ENCODE data around the gene NEK6.

NEK6 gene

GRCh38 chr9:124321416-124321815, 63.7 kb downstream of the NEK6 start:
- TF ChIP-seq CREB1 (IDR thresholded peaks at IDR 0.05; ENCODE audit: low read depth) (no peak), TCF12 (IDR thresholded peaks at IDR 0.05; ENCODE audit: low read depth) (no peak), EP300 (IDR thresholded peaks at IDR 0.05; ENCODE audit: borderline replicate concordance) (no peak), TEAD4 (IDR thresholded peaks at IDR 0.05) (no peak), ZBTB7A (IDR thresholded peaks at IDR 0.05; ENCODE audit: low read depth) (no peak), FOXM1 (IDR thresholded peaks at IDR 0.05; ENCODE audit: borderline replicate concordance, low read depth) (no peak), USF1 (IDR thresholded peaks at IDR 0.05) (no peak), EGR1 (IDR thresholded peaks at IDR 0.05) (no peak), MAX (IDR thresholded peaks at IDR 0.05) (no peak), YY1 (IDR thresholded peaks at IDR 0.05; ENCODE audit: low read depth) (no peak), NFIC (IDR thresholded peaks at IDR 0.05) (no peak)

GRCh38 chr9:124321935-124322334, 64.2 kb downstream of the NEK6 start:
- TF ChIP-seq USF1 (IDR thresholded peaks at IDR 0.05) (no peak), YY1 (IDR thresholded peaks at IDR 0.05; ENCODE audit: low read depth) (no peak), NFIC (IDR thresholded peaks at IDR 0.05) (no peak), CREB1 (IDR thresholded peaks at IDR 0.05; ENCODE audit: low read depth) (no peak), TEAD4 (IDR thresholded peaks at IDR 0.05) (no peak), TCF12 (IDR thresholded peaks at IDR 0.05; ENCODE audit: low read depth) (no peak), FOXM1 (IDR thresholded peaks at IDR 0.05; ENCODE audit: borderline replicate concordance, low read depth) (no peak), ZBTB7A (IDR thresholded peaks at IDR 0.05; ENCODE audit: low read depth) (no peak), EP300 (IDR thresholded peaks at IDR 0.05; ENCODE audit: borderline replicate concordance) (no peak), MAX (IDR thresholded peaks at IDR 0.05) (no peak), TAF1 (IDR thresholded peaks at IDR 0.05; ENCODE audit: low read depth) (no peak), EGR1 (IDR thresholded peaks at IDR 0.05) (no peak), RAD21 (IDR thresholded peaks at IDR 0.05; ENCODE audit: low read depth) (no peak), CEBPB (IDR thresholded peaks at IDR 0.05) (no peak)
- TF ChIP-seq, protein P1, sequence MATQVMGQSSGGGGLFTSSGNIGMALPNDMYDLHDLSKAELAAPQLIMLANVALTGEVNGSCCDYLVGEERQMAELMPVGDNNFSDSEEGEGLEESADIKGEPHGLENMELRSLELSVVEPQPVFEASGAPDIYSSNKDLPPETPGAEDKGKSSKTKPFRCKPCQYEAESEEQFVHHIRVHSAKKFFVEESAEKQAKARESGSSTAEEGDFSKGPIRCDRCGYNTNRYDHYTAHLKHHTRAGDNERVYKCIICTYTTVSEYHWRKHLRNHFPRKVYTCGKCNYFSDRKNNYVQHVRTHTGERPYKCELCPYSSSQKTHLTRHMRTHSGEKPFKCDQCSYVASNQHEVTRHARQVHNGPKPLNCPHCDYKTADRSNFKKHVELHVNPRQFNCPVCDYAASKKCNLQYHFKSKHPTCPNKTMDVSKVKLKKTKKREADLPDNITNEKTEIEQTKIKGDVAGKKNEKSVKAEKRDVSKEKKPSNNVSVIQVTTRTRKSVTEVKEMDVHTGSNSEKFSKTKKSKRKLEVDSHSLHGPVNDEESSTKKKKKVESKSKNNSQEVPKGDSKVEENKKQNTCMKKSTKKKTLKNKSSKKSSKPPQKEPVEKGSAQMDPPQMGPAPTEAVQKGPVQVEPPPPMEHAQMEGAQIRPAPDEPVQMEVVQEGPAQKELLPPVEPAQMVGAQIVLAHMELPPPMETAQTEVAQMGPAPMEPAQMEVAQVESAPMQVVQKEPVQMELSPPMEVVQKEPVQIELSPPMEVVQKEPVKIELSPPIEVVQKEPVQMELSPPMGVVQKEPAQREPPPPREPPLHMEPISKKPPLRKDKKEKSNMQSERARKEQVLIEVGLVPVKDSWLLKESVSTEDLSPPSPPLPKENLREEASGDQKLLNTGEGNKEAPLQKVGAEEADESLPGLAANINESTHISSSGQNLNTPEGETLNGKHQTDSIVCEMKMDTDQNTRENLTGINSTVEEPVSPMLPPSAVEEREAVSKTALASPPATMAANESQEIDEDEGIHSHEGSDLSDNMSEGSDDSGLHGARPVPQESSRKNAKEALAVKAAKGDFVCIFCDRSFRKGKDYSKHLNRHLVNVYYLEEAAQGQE (IDR thresholded peaks at IDR 0.05; ENCODE audit: low read depth) = no peak

DNA sequence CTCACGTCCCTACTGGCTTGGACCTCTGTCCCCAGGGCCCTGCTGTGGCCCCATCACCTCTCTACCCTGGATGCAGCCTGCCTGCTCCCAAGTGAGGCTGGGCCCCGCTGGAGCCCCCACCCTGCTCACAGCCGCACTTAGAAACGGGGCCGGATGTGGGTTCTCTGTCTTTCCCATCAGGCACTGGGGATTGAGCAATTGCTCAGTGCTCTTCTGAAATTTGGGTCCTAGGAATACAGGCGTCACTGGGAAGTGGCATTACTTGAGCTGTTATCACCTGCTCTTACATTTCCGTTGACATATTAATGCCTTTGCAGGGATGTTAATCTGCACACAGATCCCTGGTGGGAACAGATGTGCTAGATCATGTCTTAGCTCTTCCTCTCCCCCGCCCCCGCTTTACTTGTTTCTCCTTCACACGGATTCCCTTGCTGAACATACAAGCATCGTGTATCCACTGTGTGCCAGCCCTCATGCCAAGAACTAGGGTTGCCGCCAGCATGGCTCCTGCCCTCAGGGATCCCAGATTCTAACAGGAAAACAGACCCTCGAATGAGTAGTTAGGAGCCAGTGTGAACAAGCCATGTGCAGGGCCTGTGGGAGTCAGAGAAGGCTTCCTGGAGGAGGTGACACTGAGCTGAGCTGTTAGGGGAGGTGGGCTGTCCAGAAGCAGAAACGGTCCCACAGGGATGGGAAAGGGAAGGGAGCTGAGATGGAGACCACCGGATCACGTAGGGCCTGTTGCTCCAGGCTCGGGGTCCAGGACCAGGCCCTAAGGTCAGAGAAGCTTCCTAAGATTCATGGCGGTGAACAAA, 65.1 kb downstream of the NEK6 start:
- no peak for TF ChIP-seq CEBPB (IDR thresholded peaks at IDR 0.05)
- TF ChIP-seq NFIC (IDR thresholded peaks at IDR 0.05) = no peak
- no peak for TF ChIP-seq FOXM1 (IDR thresholded peaks at IDR 0.05; ENCODE audit: borderline replicate concordance, low read depth)
- TF ChIP-seq EGR1 (IDR thresholded peaks at IDR 0.05) = no peak
- TF ChIP-seq ZBTB7A (IDR thresholded peaks at IDR 0.05; ENCODE audit: low read depth) = no peak
- TF ChIP-seq MAX (IDR thresholded peaks at IDR 0.05) = no peak
- TF ChIP-seq TAF1 (IDR thresholded peaks at IDR 0.05; ENCODE audit: low read depth) = no peak
- TF ChIP-seq YY1 (IDR thresholded peaks at IDR 0.05; ENCODE audit: low read depth) = no peak
- TF ChIP-seq TEAD4 (IDR thresholded peaks at IDR 0.05) = no peak
- TF ChIP-seq USF1 (IDR thresholded peaks at IDR 0.05) = no peak
- no peak for TF ChIP-seq TCF12 (IDR thresholded peaks at IDR 0.05; ENCODE audit: low read depth)
- no peak for TF ChIP-seq RAD21 (IDR thresholded peaks at IDR 0.05; ENCODE audit: low read depth)
- no peak for TF ChIP-seq CREB1 (IDR thresholded peaks at IDR 0.05; ENCODE audit: low read depth)
- no peak for TF ChIP-seq EP300 (IDR thresholded peaks at IDR 0.05; ENCODE audit: borderline replicate concordance)
- TF ChIP-seq, protein P1 (IDR thresholded peaks at IDR 0.05; ENCODE audit: low read depth) = no peak

DNA sequence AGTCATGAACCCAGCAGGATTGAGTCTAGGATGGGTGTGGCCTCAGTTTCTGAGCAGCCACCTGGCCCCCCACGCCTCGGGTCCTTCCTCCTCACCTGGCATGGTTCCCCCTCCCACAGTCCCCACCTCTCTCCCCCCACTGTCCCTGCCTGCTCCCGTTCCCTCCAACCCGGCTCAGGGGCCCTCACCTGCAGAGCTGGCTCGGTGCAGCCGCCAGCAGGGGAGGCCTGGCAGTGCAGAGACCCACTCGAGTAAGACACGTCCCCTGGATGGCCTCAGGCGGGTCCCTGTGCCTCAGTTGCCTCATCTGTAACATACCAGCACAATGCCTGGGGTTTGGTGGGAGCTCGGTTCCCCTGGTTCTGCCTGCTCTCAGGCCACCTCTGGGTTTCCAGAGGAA, 66.2 kb downstream of the NEK6 start:
- TF ChIP-seq TCF12 (IDR thresholded peaks at IDR 0.05; ENCODE audit: low read depth) = no peak
- TF ChIP-seq CREB1 (IDR thresholded peaks at IDR 0.05; ENCODE audit: low read depth) = no peak
- no peak for TF ChIP-seq EGR1 (IDR thresholded peaks at IDR 0.05)
- TF ChIP-seq, protein P1 (IDR thresholded peaks at IDR 0.05; ENCODE audit: low read depth) = no peak
- no peak for TF ChIP-seq TAF1 (IDR thresholded peaks at IDR 0.05; ENCODE audit: low read depth)

All from Ishikawa (cell line).